Activated T-cell treated with anti-CD3 and anti-CD28 coated beads for 48 hours (primary cell): ENCODE measurements around the gene MED15.
"Not testable (repeated sequence)": the region's sequence is repeated elsewhere in the genome, so short reads cannot be mapped to it uniquely, and the experiment has no call there.

Experiments used
- DNase-seq: peaks from one replicate; pipeline ENCODE4 v3.0.0-alpha.2; 2020; ENCODE audit warnings: low read depth

MED15 gene, protein sequence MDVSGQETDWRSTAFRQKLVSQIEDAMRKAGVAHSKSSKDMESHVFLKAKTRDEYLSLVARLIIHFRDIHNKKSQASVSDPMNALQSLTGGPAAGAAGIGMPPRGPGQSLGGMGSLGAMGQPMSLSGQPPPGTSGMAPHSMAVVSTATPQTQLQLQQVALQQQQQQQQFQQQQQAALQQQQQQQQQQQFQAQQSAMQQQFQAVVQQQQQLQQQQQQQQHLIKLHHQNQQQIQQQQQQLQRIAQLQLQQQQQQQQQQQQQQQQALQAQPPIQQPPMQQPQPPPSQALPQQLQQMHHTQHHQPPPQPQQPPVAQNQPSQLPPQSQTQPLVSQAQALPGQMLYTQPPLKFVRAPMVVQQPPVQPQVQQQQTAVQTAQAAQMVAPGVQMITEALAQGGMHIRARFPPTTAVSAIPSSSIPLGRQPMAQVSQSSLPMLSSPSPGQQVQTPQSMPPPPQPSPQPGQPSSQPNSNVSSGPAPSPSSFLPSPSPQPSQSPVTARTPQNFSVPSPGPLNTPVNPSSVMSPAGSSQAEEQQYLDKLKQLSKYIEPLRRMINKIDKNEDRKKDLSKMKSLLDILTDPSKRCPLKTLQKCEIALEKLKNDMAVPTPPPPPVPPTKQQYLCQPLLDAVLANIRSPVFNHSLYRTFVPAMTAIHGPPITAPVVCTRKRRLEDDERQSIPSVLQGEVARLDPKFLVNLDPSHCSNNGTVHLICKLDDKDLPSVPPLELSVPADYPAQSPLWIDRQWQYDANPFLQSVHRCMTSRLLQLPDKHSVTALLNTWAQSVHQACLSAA

DNA sequence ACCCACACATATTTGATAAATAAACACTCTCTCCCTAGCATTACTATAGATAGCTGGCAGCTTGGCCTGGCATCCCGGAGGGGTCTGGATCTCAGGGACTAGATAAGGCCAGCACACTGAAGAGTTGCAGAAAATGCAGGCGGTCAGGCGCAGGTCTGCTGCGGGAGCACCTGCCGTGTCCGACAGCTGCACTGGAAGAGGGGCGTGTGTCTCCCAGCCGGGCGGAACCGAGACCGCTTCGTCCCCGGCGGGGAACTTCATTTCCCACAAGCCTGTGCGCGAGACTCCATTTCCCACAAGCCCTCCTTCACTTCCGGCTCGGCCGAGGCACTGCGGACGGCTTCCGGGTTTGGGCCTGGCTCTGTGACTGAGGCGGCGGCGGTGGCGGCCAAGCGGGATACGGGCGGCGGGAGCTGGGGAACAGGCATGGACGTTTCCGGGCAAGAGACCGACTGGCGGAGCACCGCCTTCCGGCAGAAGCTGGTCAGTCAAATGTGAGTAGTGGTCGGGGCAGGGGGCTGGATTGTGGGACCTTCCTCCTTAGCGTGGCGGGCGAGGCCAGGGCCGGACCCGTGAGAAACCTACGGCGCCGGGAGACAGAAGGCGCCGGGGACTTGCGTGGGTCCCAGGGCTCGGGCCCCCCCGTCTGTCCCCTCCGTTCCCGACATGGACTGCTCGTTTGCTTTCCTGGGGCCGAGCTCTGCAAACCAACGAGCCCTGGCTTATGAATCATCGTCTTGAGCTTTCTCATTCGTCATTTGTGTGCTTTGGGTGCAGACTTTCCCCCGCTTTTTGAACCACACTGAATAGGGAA is at the start of gene MED15:
MED15 (plus strand) TSS at position 358 of the 814 bp plus-strand sequence; CDS start at position 427, 69 bp downstream.
- DNase-seq = peak; percentile 85

DNA sequence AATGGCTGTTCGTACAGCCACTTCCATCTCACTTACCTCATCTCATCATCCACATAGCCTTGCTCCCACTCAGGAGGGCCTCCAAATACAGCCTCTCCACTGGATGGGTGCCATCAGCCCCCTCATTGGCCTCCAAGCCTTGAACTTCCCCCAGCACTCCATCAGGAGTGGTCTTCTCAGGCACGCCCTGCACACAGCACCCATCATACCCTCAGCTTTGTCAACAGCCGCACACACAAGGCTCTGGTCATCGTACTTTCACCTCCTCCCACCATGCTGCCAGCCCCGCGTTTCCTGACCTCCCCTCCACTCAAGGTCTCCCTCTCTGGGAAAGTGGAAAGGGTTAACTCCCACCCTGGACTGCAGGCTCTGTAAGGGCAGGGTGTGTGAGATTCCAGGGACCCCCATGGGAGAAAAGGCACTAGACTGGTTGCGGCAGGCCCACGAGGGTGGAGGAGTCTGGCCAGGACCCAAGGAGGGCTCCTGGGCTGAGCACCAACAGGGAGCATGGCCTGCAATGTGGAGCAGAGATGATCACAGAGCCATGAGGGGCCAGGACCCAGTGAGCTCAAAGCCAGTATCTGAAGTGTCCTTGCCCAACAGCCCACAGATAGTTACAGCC is 48.8 kb upstream of the MED15 start:
- no peak for DNase-seq

DNA sequence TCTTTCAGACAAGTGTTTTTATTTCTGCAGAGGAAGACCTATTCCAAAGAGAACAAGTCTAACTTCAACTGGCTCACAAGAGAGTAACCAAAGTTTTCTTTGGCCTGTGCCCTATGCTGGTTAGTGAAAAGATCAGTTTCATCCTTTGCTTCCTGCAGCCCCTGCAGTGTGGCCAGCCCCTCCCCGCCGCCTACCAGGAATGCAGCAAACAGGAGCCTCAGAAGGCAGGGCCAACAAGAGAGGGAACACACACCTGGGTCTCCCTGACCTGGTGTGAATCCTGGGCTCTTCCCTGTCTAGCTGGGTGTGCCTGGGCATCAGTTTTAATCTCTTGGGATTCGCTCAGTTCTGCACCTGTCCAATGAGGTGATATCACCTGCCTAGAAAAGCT is 48.3 kb upstream of the MED15 start:
- no peak for DNase-seq

DNA sequence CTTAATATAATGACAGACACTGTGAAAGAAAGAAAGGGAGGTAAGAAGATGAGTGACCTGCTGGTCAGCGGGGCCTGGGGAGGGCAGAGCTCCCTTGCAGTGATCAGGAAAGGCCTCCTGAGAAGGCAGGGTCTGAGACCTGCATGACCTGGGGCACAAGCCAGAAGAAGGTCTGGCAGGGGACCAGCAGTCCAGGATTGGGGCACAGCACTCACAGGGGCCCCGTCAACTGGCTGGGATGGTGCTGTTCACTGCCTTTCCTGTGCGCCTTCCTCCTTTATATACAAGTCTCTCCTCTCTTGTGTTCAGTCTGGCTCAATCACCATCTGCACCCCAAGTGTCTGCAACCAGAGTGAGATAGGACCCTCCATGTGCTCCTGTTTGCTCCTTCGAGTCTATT is 47.5 kb upstream of the MED15 start:
- no peak for DNase-seq

DNA sequence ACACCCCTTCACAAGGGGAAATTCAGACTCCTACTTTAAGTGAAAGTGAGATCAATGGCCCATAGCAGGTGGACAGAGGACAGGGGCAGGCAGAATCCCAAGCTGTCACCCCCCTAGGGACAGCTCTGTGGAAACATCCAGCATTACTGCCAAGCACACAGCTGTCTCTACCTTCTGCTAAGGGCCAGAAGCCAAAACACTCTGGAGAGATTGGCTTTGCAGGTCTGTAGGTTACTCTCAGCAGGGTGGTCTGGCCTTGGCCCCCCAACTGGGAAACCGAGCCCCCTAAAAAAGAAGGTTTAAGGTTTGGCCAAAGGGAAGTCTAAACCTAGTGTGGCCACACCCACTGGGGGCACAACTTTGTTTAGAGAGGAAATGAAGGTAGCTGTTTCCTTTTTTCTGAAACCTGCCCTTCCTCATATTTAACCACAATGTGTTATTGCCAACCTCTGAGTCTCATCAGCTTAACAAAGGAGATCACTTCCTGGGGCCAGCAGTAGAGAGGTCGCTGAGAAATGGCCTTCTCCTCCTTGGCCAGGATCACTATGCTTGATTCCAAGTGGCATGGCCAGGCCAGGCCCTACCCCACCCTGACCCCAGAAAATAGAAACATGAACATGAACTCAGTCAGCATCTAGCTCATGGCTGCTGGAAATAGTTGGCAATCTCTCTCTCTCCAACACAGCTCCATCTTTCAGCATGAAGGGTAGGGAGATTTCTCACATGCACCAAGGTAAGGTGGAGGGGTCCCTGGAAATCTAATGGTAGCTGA is 43.9 kb upstream of the MED15 start:
- no peak for DNase-seq

DNA sequence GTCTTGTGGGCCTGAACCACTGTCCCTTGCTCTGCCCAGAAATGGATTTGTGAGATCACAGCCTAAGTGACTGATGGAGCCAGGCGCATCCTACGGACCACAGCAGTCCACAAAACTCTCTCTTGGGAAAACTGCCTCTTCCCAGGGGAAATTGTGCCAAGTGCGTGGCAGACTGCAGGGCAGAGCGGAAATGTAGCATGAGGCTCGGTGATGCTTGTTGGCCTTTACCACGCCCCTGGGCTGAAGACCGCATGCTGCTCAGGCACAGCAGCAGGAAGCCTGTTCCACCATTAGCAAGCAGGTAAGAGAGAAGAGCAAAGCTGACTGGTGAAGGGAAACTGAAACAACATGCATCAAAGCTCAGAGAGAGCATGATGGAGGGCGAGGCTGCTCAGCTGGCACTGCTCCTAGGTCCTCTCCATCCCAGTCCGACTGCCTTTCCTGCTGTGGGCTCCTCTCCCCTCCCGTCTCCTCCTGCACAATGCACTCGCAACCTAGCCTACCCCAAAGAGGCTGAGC is 43.3 kb upstream of the MED15 start:
- peak; percentile 32 for DNase-seq

DNA sequence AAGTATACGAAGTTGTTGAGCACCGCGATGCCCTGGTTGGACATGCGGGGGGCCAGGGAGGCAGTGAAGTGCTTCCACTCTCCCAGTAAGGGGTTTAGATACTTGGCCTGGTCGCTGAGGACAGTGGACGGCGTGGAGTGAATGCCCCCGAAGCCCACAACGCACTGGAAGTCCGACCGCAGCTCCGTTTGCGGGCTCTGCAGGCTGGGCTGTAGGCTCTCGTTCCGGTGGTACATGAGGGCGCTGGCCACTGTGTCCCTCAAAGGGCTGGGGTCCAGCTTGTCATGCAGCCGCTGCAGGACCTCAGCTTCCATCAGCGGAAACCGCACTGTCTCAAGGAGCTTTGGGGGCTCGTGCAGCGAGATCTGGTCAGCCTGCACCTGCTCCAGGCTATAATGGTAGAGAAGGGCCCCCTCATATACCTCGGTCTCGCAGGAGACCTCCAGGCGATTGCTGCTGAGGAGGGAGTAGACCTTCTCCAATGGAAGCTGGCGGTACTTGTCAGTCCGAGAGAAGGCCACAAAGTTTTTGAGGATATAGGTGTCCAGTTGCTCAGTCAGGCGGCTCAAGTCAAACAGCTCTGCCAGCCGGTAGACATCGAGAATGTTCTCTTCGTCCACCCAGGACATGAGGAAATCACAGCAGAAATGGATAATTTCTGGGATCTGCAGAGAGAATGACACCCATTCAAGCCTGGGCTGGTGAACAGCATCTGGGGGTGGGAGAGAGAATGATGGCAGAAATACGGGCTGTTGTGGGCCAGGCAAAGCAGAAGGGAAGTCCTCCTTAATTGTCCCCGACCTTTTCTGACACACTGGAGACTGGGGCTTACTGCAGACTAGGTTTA is 42.3 kb upstream of the MED15 start:
- DNase-seq = no peak

DNA sequence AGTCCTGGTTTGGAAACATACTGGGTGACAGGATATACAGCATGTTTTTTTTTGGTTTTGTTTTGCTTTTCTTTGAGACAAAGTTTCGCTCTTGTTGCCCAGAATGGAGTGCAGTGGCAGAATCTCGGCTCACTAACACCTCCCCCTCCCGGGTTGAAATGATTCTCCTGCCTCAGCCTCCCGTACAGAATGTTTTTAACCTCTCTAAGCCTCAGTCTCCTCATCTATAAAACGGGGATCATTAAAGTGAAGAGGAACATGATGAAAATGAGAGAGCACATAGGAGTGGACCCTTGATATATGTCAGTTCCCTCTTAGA is 41.7 kb upstream of the MED15 start:
- no peak for DNase-seq

DNA sequence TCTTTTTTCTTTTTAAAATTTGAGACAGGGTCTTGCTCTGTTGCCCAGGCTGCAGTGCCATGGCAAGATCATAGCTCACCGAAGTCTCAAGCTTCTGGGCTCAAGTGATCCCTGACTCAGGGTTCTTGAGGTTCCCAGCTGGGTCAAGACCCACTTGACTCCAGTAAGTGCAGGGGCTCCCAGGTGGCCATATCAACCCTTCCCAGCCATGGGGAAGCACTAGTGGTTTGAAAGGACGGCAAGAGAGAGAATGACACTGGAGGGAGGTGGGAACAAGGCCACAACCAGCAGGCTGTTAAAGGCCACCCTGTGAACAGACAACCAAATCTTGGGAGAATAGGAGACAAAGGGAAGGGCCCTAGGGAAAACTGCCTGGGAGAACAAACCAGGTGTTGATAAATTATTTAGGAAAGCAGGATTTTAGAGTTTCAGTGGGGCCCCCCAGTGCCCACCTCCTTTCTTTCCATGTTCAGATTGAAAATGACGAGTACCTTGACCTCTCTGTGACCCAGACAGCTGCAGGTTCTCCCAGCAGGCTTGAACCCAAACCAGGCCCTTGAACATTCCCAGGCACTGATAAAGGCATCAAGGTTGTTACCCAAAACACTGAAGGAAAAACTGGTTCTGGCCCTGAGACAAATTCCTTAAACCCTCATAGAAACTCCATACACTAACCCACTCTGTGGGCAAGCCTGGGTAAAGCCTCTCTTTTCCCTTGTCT is 40.6 kb upstream of the MED15 start:
- DNase-seq = no peak

DNA sequence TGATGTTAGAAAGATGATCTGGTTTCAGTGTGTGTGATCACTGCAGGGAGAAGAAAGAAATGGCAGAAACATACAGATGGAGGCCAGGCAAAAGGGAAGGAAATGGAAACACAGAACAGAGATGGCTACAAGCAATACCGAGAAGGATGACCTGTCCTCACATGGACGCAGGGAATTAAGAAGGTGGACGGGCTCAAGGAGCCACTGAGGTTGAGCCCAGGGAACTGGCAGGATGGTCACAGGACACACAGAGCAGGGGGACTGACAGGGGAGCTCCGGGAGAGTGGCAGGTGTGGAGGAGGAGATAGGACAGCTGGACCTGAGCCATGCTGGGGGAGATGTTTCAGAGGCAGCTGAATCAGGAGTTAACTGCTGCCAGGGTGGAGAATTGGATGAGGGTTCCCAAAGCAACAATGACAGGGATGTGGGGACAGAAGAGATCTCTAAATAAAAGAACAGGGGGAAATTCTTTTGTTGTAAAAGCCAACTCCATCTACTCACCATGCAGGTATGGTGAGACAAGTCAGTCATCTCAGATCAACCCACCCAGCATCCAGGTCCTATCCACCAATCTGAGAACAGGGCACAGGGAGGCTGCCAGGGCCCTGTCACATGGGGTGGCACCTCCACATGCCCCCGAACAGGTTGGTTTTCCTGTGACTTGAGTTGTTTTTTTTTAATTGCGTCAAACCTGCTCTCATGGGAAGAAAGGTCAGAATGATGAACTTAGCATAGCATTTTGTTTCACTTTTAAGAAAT is 38.1 kb upstream of the MED15 start:
- no peak for DNase-seq

DNA sequence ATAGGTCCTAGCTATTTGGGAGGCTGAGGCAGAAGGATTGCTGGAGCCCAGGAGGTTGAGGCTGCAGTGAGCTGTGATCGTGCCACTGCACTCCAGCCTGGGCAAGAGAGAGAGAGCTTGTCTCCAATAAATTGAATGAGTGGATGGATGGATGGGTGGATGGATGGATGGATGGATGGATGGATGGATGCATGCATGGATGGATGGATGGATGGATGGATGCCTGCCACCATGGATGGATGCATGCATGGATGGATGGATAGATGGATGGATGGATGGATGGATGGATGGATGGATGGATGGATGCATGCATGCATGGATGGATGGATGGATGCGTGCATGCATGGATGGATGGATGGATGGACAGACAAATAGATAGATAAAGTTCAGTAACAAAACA is 36.9 kb upstream of the MED15 start:
- not testable (repeated sequence) for DNase-seq

DNA sequence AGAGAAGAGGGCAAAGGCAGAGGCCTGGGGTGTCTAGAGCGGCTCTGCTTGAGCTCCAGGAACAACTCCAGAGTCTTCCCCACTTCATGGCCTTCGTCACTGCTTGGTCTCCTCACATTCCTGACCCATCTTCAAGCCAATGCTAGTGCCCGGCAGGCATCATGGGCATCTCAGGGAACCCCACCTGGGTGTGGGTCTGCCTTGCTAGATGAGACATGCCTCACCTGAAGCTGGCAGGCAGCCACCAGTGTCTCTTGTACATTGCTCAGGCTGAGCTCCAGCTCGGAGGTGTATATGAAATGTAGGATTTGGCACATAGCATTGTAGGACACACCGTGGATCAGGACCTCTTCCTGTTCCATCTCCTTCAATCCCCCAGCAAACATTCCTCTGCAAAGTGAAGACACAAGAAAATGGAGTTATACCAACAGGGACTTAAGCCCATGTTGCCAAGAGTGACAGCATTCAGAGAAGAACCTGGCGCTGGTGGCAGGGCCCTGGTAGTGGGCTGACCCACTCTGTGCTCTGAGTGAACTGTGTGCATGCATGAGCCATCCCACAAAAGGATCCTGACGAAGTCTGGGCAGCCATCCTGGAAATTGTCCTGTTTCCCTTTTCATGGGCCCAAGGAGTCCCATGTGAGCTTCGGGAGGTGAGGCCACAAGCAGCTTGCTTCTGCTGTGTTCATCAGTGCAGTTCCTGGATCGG is 36.1 kb upstream of the MED15 start:
- DNase-seq = no peak

DNA sequence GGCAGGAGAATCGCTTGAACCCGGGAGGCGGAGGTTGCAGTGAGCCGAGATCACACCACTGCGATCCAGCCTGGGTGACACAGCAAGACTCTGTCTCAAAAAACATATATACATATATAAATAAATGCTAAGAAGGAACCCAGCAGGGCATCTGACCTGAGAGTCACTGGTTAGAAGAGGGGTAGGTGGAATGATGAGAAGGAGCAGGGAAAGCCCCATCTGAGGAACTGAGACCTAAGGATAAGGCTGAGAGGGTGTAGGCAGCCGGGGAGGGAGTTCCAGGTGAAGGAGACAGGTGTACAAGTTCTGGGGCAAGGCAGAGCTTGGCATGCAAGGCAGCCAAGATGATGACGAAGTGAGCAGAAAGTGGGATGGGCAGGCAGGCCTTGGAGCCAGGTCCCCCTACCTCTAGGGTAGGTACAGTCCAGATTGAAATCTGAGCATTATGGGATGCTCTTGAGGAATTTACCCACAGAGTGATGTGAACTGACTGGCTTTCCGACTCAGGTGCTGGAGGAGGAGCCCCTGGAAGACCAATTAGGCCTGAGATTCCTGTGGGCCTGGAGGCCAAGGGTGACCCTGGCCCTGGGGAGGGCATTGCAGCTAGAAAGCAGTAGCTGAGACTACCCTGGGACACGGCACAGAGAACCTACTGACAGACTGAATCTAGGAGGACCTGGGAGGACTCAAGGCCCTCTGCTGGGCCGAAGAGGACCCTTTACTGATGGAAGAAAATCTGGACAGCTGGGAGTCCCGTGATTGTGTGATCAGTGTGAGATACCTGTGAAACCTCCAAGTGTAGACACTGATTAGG is 34.6 kb upstream of the MED15 start:
- DNase-seq = no peak

DNA sequence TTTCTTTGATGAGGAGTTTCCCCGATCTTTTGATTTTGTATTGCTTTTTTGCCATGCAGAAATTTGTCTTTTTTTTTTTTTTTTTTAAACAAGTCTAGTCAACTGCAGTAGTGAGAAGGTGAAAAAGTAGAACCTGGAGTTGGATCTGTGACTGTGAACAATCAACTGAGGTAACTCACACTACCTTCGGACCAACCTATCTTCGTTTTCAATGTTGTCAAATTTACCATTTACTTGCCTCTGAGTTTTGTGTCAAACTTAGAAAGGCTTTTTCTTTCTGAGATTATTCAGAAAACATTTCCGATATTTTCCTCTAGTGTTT is 32.3 kb upstream of the MED15 start:
- no peak for DNase-seq

DNA sequence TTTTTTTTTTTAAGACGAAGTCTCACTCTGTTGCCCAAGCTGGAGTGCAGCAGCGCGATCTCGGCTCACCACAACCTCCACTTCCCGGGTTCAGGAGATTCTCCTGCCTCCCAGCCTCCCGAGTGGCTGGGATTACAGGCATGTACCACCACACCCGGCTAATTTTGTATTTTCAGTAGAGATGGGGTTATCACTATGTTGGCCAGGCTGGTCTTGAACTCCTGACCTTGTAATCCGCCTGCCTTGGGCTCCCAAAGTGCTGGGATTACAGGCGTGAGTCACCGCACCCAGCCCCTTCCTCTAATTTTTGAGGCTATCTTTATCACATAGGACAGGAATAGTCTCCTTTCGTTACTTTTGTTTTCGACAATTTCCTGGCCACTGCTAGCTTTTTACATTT is 31.8 kb upstream of the MED15 start:
- DNase-seq = not testable (repeated sequence)

DNA sequence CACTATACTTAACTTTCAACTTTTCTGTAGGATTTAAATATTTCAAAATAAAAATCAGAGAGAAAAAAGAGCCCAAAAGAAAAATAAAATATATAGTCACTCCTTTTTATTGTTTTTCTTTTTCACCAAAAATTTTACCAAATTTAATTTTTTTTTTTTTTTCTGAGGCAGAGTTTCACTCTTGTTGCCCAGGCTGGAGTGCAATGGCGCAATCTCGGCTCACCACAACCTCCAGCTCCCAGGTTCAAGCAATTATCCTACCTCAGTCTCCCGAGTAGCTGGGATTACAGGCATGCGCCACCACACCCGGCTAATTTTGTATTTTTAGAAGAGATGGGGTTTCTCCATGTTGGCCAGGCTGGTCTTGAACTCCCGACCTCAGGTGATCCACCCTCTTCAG is 29.4 kb upstream of the MED15 start:
- not testable (repeated sequence) for DNase-seq

DNA sequence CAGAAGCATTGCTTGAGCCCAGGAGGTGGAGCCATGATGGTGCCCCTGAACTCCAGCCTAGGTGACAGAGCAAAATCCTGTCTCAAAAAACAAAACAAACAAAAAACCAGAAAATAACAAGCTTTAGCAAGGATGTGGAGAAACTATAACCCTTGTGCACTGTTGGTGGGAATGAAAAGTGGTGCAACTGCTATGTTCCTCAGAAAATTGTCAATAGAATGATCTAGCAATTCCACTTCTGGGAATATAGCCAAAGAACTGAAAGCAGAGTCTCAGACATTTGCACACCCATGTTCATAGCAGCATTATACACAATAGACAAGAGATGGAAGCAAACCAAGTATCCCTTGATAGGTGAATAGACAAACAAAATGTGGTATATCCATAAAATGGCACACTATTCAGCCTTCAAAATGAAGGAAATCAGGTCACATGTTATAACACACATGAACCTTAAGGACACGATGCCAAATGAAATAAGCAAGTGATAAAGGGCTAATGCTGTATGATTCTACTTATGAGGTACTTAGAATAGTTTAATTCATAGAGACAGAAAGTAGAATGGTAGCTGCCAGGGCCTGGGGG is 27.7 kb upstream of the MED15 start:
- DNase-seq = no peak
